SIG-M5 treated with dmso at 0.1 percent for 504 hours (cell line): Measurements from ENCODE around the gene SOCS2.
"Not testable (repeated sequence)": the region's sequence is repeated elsewhere in the genome, so short reads cannot be mapped to it uniquely, and the experiment has no call there.

ENCODE experiments used
- DNase-seq: peaks from one replicate; lab custom pipeline; 2025; ENCODE audit not compliant: unreplicated experiment; lab: John Stamatoyannopoulos, UW

The SOCS2 gene

DNA sequence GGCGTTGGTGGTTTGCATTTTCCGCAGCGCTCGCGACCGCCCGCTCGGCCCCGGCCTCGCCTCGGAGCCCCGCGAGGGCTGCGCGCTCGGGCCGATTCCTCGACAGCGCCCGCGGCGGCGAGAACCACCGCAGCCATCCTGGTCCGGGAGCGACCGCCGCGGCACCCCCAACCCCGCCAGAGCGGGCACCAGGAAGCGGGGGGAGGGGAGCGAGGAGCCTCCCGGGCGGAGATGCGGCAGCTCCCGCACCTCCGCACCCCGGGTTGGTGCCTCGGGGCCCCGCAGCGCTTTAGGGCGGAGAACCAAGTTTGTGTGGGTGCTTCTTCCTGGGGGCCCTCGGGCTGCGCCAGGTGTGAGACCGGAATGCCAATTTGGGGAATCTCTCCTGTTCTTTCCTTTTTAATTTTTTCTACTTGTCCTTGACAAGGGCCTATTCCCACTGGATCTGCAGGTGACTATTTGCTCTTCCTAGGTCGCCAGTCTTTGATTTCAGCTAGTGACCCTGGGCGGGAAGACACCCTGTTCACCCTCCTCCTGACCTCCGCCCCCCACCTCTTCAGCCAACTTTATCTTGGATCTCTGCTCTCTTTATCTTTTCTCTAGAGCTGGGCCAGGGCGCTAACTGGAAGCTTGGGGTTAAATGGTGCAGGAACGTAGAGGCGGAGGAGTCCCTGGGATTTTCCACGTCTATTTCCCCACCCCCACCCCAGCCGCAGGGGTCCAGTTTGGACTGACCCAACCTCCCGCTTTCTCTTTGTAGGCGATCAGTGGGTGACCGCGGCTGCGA lies at the start of gene SOCS2:
SOCS2 (plus strand) TSS at position 751 of the 787 bp plus-strand sequence. CDS start 223 bp downstream, outside the sequence.
- no peak for DNase-seq

DNA sequence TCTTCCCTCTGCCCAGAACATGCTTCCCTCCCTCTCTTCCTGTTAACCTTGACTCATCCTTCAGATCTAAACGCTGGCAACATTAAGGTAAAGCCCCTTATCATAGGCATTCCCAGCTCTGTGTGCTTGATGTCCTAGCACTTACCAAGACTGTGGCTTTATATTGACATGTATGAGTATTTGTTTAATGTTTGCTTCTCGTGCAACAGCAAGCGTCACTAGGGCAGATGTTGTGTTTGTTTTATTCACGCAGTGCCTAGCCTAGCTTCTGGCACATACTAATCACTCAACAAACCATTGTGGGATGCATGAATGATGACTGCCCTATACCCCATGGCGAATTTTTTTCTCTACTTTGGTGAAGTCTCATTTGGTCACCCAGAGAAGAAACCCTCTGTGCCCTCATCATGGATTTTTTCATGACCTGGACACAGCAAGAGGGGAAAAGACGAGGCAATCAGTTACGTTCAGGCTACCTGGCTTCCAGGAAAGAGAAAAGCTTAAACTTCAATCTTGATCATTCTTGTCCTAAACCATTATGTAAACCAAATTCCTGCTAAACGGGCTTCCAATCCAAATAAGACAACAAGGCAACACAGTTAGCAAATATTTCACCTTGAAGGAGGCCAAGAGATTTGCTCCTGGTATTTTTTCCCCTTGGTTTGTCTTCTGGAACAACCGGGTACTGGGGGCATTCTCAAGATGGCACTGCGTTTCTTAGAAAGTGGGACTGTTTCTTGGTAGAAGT lies 47.9 kb upstream of the SOCS2 start:
- DNase-seq = no peak

- DNase-seq = no peak
Measured at GRCh38 chr12:93526786-93527428, 45.6 kb upstream of the SOCS2 start.

DNA sequence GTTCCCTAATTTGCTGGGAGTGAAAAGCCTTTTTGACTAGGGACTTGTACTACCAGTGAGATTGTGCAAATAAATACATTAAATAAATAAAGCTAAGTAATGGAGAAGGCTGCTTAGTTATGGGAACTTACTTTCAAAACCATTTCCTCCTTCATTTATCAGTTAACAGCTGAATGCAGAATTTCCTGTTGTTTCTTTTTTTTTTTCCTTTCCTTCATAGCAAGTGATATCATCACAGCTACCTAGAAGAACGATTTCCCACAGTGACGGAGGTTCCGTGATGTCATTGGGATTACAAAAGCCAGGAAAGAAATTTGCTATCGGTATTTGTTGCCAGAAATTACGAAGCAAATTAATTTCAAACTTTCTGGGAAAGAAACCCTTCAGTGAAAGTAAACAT lies 42.1 kb upstream of the SOCS2 start:
- DNase-seq = peak; percentile 12

GRCh38 chr12:93533310-93533709 lies 39.2 kb upstream of the SOCS2 start:
- DNase-seq = no peak

DNA sequence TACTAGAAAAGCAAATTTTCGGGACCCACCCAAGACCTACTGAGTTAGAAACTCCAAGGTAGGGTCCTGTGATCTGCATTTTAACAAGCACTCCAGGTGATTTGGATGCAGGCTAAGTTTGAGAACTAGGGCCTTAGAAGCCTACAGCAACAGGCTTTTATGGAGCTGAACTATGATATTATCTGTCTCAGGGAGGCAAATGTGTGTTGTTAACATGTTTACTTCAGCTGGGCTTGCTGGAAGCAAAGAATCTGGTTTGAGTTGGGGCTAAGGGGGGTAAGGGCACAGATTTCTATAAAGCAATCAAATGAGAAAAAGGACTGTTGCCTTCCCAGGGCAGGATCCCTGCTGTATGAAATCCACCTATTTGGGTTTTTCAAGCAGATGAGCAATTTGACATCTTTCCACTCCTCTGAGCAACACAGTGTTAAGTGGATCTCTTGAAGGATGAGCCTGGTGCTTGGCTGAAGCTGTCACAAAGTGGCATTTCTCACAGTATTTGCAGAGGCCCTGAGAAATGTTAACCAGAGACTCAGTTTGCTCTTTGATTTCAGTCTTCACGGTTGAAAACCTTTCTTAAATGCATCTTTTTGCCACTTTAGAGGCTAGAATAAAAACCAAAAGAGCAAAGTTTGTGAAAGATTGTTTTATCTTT lies 36.2 kb upstream of the SOCS2 start:
- DNase-seq = no peak

GRCh38 chr12:93536766-93537488 lies 35.5 kb upstream of the SOCS2 start:
- DNase-seq = no peak

DNA sequence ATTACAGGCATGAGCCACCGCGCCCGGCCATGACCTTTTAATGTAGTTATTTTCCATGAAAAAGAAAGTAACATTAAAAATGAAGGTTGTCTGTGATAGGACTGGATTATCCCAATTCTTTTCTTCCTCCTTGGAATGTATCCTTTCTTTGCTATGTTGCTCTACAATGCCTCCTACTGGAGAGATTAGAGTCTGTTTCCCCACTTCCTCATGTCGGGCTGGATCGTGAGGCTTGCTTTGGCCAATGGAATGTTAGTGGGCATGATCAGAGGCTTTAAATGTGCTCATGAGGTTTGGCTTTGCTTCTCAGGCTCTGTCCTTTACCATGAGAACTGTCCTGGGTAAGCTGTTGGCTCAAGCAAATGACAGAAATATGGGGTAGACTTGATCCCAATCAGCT lies 34.7 kb upstream of the SOCS2 start:
- no peak for DNase-seq

- no peak for DNase-seq
Measured at GRCh38 chr12:93539821-93540220, 32.7 kb upstream of the SOCS2 start.

- DNase-seq = no peak
Measured at GRCh38 chr12:93540466-93540865, 32.0 kb upstream of the SOCS2 start.

GRCh38 chr12:93541578-93542225 lies 30.8 kb upstream of the SOCS2 start:
- no peak for DNase-seq

DNA sequence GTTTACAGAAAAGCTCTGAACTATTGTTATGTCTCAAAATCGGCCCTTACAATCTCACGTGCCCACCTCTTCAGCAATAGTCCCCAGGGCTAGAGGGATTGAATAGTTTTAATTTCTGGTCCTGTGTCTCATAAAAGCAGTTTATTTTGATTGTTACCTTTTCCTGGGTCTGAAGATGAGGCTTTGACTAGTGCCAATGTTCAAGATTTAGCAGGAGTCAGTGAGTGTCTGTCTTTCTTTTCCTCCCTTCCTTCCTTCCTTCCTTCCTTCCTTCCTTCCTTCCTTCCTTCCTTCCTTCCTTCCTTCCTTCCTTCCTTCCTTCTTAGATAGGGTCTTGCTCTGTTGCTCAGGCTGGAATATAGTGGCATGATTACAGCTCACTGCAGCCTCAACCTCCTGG lies 24.7 kb upstream of the SOCS2 start:
- no peak for DNase-seq

GRCh38 chr12:93549174-93549573 lies 23.3 kb upstream of the SOCS2 start:
- no peak for DNase-seq

DNA sequence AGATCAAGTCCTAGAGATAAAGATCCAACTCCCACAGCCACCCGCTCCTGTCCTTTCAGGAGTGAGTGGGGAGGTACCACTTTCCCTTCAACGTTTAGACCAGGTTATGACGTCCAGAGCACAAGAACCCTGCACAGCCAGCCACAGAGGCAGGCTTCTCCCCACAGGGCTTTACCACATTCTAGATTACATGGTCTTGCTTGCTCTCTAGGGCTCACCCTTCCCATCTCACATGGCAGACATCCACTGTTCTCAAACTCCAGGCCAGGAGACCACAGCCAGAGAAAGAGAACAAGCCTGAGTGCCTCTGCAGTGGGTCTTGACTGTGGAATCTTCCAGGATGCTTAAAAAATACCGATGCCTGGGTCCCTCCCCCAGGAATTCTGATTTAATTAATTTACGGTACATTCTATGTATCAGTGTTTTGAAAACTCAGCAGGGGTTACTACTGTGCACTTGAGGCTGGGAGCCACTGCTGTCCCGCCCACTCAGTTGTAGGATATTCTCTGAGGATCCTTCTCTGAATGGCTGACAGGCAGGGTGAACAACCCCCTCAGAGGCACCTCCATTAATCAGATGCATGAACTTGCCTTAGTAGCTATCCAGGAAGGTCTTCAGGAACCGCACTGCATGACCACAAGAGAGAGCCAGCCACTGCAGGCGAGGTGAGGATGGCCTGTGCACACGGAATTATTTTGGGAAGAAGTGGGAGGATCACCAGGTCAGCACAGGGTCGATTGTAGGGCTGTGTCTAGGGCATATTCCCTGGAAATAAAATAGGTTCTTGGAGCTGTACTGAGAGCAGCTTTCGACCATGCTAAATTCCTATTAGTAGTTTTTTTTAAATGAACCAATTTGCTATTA lies 21.5 kb upstream of the SOCS2 start:
- DNase-seq = no peak

DNA sequence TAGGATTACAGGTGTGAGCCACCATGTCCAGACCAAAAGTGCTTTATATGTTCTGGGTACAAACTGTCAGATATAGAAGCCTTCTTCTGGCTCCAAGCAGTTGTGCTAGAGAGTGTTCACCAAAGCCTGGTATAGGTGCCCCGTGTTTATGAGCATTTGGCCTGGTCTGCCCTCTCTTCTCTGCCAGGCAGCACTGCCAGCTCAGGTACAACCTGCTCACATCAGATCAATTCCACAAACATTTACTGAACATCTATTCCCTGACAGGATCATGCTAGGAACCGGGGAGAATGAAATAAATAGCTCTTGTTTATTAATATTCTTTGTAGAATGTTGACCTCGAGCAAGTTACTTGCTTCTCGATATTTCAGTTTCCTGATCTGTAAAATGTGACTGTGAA lies 20.0 kb upstream of the SOCS2 start:
- no peak for DNase-seq

- DNase-seq = not testable (repeated sequence)
Measured at GRCh38 chr12:93557879-93558278, 14.6 kb upstream of the SOCS2 start.

DNA sequence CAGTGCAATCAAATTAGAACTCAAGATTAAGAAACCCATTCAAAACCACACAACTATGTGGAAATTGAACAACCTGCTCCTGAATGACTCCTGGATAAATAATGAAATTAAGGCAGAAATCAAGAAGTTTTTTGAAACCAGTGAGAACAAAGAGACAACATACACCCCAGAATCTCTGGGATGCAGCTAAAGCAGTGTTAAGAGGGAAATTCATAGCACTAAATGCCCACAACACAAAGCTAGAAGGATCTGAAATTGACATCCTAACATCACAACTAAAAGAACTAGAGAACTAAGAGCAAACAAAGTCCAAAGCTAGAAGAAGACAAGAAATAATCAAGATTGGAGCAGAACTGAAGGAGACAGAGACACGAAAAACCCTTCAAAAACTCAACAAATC lies 13.8 kb upstream of the SOCS2 start:
- DNase-seq = not testable (repeated sequence)

DNA sequence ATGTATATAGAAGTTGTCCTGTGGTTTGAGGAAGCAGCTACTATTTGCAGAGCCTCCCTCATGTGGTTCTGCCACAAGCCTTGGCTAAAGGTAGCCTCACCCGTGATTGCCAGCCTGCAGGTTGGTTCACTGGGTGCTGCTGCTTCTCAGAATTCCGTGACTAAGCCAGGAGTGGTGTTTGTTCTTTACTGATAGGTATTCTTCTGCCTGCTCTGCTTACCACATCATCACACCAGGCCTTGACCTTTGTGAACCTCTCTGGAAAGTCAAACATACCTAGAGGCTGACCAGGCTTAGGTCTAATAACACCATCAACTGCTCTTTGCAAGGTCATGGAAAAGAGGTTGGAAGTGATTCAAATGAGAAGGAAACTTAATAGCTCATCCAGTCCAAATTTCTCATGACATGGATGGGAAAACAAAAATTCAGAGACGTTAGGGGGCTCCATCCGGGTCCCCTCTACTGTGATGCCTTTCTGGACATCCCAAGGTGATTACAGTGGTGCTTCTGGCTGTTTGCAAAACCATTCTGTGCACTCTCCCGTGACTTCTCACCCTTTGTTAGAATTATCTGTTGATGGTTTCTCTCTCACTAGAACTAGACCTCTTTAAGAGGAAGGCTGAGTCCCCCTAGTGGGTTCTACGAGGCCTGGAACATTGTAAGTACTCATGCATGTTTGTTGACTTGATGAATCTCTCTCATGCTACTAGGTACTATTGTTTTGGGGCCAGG lies 8.5 kb upstream of the SOCS2 start:
- peak; percentile 51 for DNase-seq

GRCh38 chr12:93565760-93566159 lies 6.7 kb upstream of the SOCS2 start:
- no peak for DNase-seq
